B cell (primary cell): ENCODE results near the gene CPNE2. TPM values are rescaled to one million over a fixed set of nuclear protein-coding genes. Genes with fewer than 3 reads are reported as not detected.

Experiments
- ATAC-seq: fragments of 200-7000 bp; cut with Tn5 transposase; one replicate; pipeline ENCODE4 v1.10.0; 2021; ENCODE audit warnings: low read depth, mild to moderate bottlenecking, moderate number of reproducible peaks, moderate library complexity
- CTCF ChIA-PET: fragments of 350-600 bp; sonication (Branson Sonifier 250); formaldehyde crosslinking; loops from one replicate; lab custom pipeline; 2021; ENCODE audit warnings: antibody characterized with exemption, inconsistent platforms; lab: Charles Lee
- POLR2A ChIA-PET: fragments of 350-600 bp; sonication (Branson Sonifier 250); formaldehyde crosslinking; loops from one replicate; lab custom pipeline; 2021; ENCODE audit warnings: antibody characterized with exemption; lab: Charles Lee
- DNase-seq: peaks from one replicate; pipeline ENCODE4 v3.0.0; 2013
- H2AFZ ChIP-seq: 2 replicates; pipeline ENCODE4 v1.6.1; 2012; ENCODE audit warnings: mild to moderate bottlenecking, low read depth, low read length; ENCODE audit not compliant: insufficient read depth, poor library complexity, severe bottlenecking
- H3K27ac ChIP-seq, 2 donors: 1 replicate in 1 of 2; 2 replicates in 1 of 2; pipeline ENCODE4 v1.5.1; 2012 to 2013; ENCODE audit warnings: low read length in 2 of 2, mild to moderate bottlenecking in 2 of 2, moderate library complexity in 1 of 2
- H3K27me3 ChIP-seq, 4 experiments: fragments of 200-600 bp in 1 of 4; sonication (generic) in 1 of 4; replicated peaks in 1 of 4; 1 replicate in 2 of 4; 2 replicates in 2 of 4; pipeline versions ENCODE4 v1.6.1 to v1.7.0; 2013 to 2016; ENCODE audit warnings: low read length in 3 of 4, mild to moderate bottlenecking in 2 of 4, mixed read lengths in 1 of 4, moderate library complexity in 1 of 4; ENCODE audit not compliant: insufficient read depth in 4 of 4, control insufficient read depth in 3 of 4; ENCODE audit errors: control extremely low read depth in 1 of 4
- H3K36me3 ChIP-seq, 2 experiments: replicated peaks in 1 of 2; 1 replicate in 1 of 2; 2 replicates in 1 of 2; pipeline versions ENCODE4 v1.6.1 to v1.7.1; 2013; ENCODE audit warnings: low read length in 1 of 2; ENCODE audit not compliant: insufficient read depth in 2 of 2, control insufficient read depth in 1 of 2; ENCODE audit errors: control extremely low read depth in 1 of 2, extremely low read depth in 1 of 2
- H3K4me1 ChIP-seq, 2 donors: fragments of 200-600 bp in 1 of 2; sonication (generic) in 1 of 2; 1 replicate in 1 of 2; 2 replicates in 1 of 2; pipeline versions ENCODE4 v1.5.1 to v1.6.1; 2013 to 2017; ENCODE audit warnings: low read length in 2 of 2; ENCODE audit not compliant: control insufficient read depth in 2 of 2, insufficient read depth in 2 of 2
- H3K4me2 ChIP-seq: replicated peaks from 2 replicates; pipeline ENCODE3; 2012; ENCODE audit warnings: mild to moderate bottlenecking, low read depth, low read length; ENCODE audit not compliant: poor library complexity, severe bottlenecking
- H3K4me3 ChIP-seq, 5 experiments: fragments of 200-600 bp in 1 of 5; sonication (generic) in 1 of 5; 1 replicate in 3 of 5; 2 replicates in 2 of 5; pipeline versions ENCODE4 v1.5.1 to v1.7.0; 2011 to 2016; ENCODE audit warnings: low read length in 4 of 5, mild to moderate bottlenecking in 4 of 5, low read depth in 2 of 5, control low read depth in 1 of 5, moderate library complexity in 1 of 5; ENCODE audit not compliant: insufficient read depth in 1 of 5; ENCODE audit errors: control extremely low read depth in 1 of 5, extremely low read depth in 1 of 5
- H3K79me2 ChIP-seq: fragments of 200-600 bp; sonication (generic); one replicate; pipeline ENCODE4 v1.6.0; 2016; ENCODE audit warnings: low read length; ENCODE audit not compliant: control insufficient read depth, insufficient read depth
- H3K9ac ChIP-seq: fragments of 200-600 bp; sonication (generic); 2 replicates; pipeline ENCODE4 v1.6.1; 2017; ENCODE audit warnings: mild to moderate bottlenecking, low read length, moderate library complexity
- H3K9me3 ChIP-seq, 3 donors: one replicate each; pipeline versions ENCODE4 v1.6.1 to v1.7.1; 2013; ENCODE audit warnings: low read length in 2 of 3; ENCODE audit not compliant: control insufficient read depth in 2 of 3, insufficient read depth in 1 of 3; ENCODE audit errors: control extremely low read depth in 1 of 3
- H4K20me1 ChIP-seq: 2 replicates; pipeline ENCODE4 v1.6.0; 2012; ENCODE audit warnings: mild to moderate bottlenecking, low read length; ENCODE audit not compliant: insufficient read depth, control insufficient read depth, poor library complexity, severe bottlenecking
- H3K27ac Mint-ChIP-seq: one replicate; pipeline ENCODE4 v1.8.0; 2021; ENCODE audit warnings: mixed read lengths
- H3K27me3 Mint-ChIP-seq: one replicate; pipeline ENCODE4 v1.8.0; 2021; ENCODE audit warnings: mixed read lengths
- H3K4me1 Mint-ChIP-seq: one replicate; pipeline ENCODE4 v1.8.0; 2021; ENCODE audit warnings: mixed read lengths
- H3K4me3 Mint-ChIP-seq: one replicate; pipeline ENCODE4 v1.8.0; 2021; ENCODE audit warnings: mixed read lengths
- H3K9me3 Mint-ChIP-seq: one replicate; pipeline ENCODE4 v1.8.0; 2022; ENCODE audit warnings: mixed read lengths; ENCODE audit not compliant: insufficient read depth
- CTCF ChIP-seq: fragments of 200-600 bp; IDR thresholded peaks from one replicate; pipeline ENCODE4 v1.8.0; 2022; ENCODE audit warnings: antibody characterized with exemption, mild to moderate bottlenecking
- EZH2 ChIP-seq: IDR thresholded peaks from 2 replicates; pipeline ENCODE4 v1.6.1; 2012; ENCODE audit warnings: borderline replicate concordance, low read depth, mild to moderate bottlenecking, moderate library complexity, low read length; ENCODE audit not compliant: insufficient read depth, poor library complexity, severe bottlenecking
- WGBS: methylation state at CpG from one replicate; pipeline ENCODE4 v1.1.5; 2013; ENCODE audit warnings: missing lambda C conversion rate; ENCODE audit not compliant: insufficient coverage; 5-methylcytosine and 5-hydroxymethylcytosine counted together
- intact Hi-C: fragments of 100-400 bp; cut with micrococcal nuclease; formaldehyde crosslinking; loops from one replicate; pipeline ENCODE4 v1.10.0; 2022
- polyA plus RNA-seq: library from polyadenylated mRNA; depleted of rRNA; stranded (reverse); fragments of >200 nt; gene quantifications from 2 replicates; pipeline ENCODE4 v1.2.3, GENCODE V29; 2012
- total RNA-seq, 2 donors: library from RNA; stranded (reverse); fragments of 120-200 nt in 1 of 2; gene quantifications; 1 replicate in 1 of 2; 2 replicates in 1 of 2; pipeline versions ENCODE4 v1.2.3 to v1.2.4, GENCODE V29; 2013 to 2022

The CPNE2 gene
- total and polyA plus RNA-seq, 2 donors (not counting 1 experiment from before 2014, with no cell fraction given) = 1.5 to 2.9 TPM

DNA sequence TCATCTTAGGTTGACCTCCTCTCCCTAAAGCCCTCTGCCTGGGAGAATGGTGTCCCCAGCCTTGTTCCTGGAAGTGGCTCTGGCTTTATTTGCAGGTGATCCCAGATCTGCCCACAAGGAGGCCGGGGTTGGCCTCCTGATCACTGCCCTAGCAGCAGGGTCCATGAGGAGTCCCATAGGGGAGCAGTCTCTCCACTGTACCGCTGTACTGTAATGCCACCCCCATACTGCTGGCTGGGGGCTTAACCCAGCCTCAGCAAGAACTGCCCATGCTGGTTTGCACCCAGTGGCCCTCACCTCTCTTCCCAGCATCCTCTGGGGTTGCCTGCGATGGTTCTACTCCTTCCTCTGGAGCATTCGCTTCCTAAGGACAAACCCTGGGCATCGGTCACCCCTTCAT, 54.4 kb downstream of the CPNE2 start:
- Histone ChIP-seq H4K20me1 (no peaks in the 10 kb centered on the region), H3K4me2 (no peak overlapping the region), H3K27ac (no peak overlapping the region), H3K27me3 (no peaks in the 10 kb centered on the region), H3K9ac (no peak overlapping the region), H2AFZ (no peak overlapping the region), H3K4me1 (peaks cover 24 to 34% of the 10 kb centered on the region in 2 donors), H3K36me3 (no peaks in the 10 kb centered on the region), H3K4me3 (no peak overlapping the region), H3K79me2 (no peaks in the 10 kb centered on the region), H3K9me3 (no peaks in the 10 kb centered on the region)
- Mint-ChIP-seq H3K4me3 (no peak overlapping the region), H3K4me1 (peaks cover 29% of the 10 kb centered on the region), H3K27me3 (no peaks in the 10 kb centered on the region), H3K9me3 (no peaks in the 10 kb centered on the region), H3K27ac (no peak overlapping the region)
- WGBS = 93% methylated on average over 5 of the region's 5 CpGs
- ATAC-seq (no peak), DNase-seq (no peak)
- no peak for TF ChIP-seq CTCF
- TF ChIP-seq EZH2 = no peak
- ChIA-PET CTCF (no interaction called here), POLR2A (no interaction called here)
- intact Hi-C loops = loop anchor here (5.0 kb wide), 1 partner anchor 36 kb away; no protein-coding TSS in a partner anchor

- Histone ChIP-seq H3K36me3 (peaks cover 0 to 8% of the 10 kb centered on the region in 2 experiments), H3K4me1 (peaks cover 15 to 26% of the 10 kb centered on the region in 2 donors), H3K4me3 (no peak overlapping the region), H3K4me2 (peak overlapping the region; percentile 23), H3K79me2 (no peaks in the 10 kb centered on the region), H3K27me3 (no peaks in the 10 kb centered on the region), H4K20me1 (no peaks in the 10 kb centered on the region), H3K9me3 (no peaks in the 10 kb centered on the region), H3K9ac (no peak overlapping the region), H2AFZ (no peak overlapping the region), H3K27ac (no peak overlapping the region)
- peaks cover 20% of the 10 kb centered on the region for H3K4me1 Mint-ChIP-seq
- ATAC-seq = no peak
- no peak for TF ChIP-seq EZH2
- no peak for TF ChIP-seq CTCF
- 20% methylated on average over 11 of the region's 14 CpGs for WGBS
- no peaks in the 10 kb centered on the region for H3K27me3 Mint-ChIP-seq
- no peak overlapping the region for H3K4me3 Mint-ChIP-seq
- H3K27ac Mint-ChIP-seq = peak overlapping the region; percentile 56
- no peaks in the 10 kb centered on the region for H3K9me3 Mint-ChIP-seq
- ChIA-PET CTCF (no interaction called here), POLR2A (interaction anchor here (0.6 kb wide), 1 partner anchor 88 kb away, joined by 4 read pairs; no protein-coding TSS in a partner anchor)
- no peak for DNase-seq
- intact Hi-C loops = loop anchor here (5.0 kb wide), 1 partner anchor 35 kb away; no protein-coding TSS in a partner anchor
Measured at GRCh38 chr16:57147381-57148221, 55.2 kb downstream of the CPNE2 start.
